ENCODE measurements around the gene BMPER. TPM values are rescaled to one million over a fixed set of nuclear protein-coding genes. Genes with fewer than 3 reads are reported as not detected.

BMPER gene
- total RNA-seq, 2 donors from 2014 or later = not detected

GRCh38 chr7:34025600-34025999 is 120.3 kb downstream of the BMPER start:
- Mint-ChIP-seq H3K9me3 (peaks cover 0 to 4% of the 10 kb centered on the region in 2 donors), H3K27ac (no peak overlapping the region), H3K36me3 (no peaks in the 10 kb centered on the region)
- ATAC-seq (no peak), DNase-seq (ENCODE audit: low spot score in 2 of 2) (no peak)

GRCh38 chr7:34026481-34027190 is 121.3 kb downstream of the BMPER start:
- H3K27ac Mint-ChIP-seq = no peak overlapping the region
- no peak for DNase-seq (ENCODE audit: low spot score in 2 of 2)
- peaks cover 0 to 4% of the 10 kb centered on the region in 2 donors for H3K9me3 Mint-ChIP-seq
- no peak for ATAC-seq
- H3K36me3 Mint-ChIP-seq = no peaks in the 10 kb centered on the region

GRCh38 chr7:34031156-34031555 is 125.8 kb downstream of the BMPER start:
- DNase-seq (ENCODE audit: low spot score in 2 of 2) (no peak), ATAC-seq (no peak)

GRCh38 chr7:34034728-34035127 is 129.4 kb downstream of the BMPER start:
- H3K9me3 Mint-ChIP-seq = peaks cover 0 to 4% of the 10 kb centered on the region in 2 donors
- no peaks in the 10 kb centered on the region for H3K36me3 Mint-ChIP-seq
- ATAC-seq (no peak), DNase-seq (ENCODE audit: low spot score in 2 of 2) (no peak)
- H3K27ac Mint-ChIP-seq = no peak overlapping the region

More at GRCh38 chr7:34031156-34031555, 125.8 kb downstream of the BMPER start:
- no peaks in the 10 kb centered on the region for H3K36me3 Mint-ChIP-seq
- peaks cover 0 to 4% of the 10 kb centered on the region in 2 donors for H3K9me3 Mint-ChIP-seq
- no peak overlapping the region for H3K27ac Mint-ChIP-seq

- ATAC-seq = no peak
- DNase-seq (ENCODE audit: low spot score in 2 of 2) = no peak
These were observed 130.9 kb downstream of the BMPER start for GRCh38 chr7:34036051-34036920.

GRCh38 chr7:34036972-34037792 is 131.8 kb downstream of the BMPER start:
- ATAC-seq = no peak
- Mint-ChIP-seq H3K9me3 (peaks cover 0 to 4% of the 10 kb centered on the region in 2 donors), H3K27ac (no peak overlapping the region), H3K36me3 (no peaks in the 10 kb centered on the region)
- DNase-seq (ENCODE audit: low spot score in 2 of 2) = no peak

More at GRCh38 chr7:34036051-34036920, 130.9 kb downstream of the BMPER start:
- Mint-ChIP-seq H3K27ac (no peak overlapping the region), H3K36me3 (no peaks in the 10 kb centered on the region), H3K9me3 (peaks cover 0 to 4% of the 10 kb centered on the region in 2 donors)

GRCh38 chr7:34038816-34039470 is 133.6 kb downstream of the BMPER start:
- ATAC-seq (no peak), DNase-seq (ENCODE audit: low spot score in 2 of 2) (no peak)
- Mint-ChIP-seq H3K36me3 (no peaks in the 10 kb centered on the region), H3K27ac (no peak overlapping the region), H3K9me3 (peaks cover 0 to 4% of the 10 kb centered on the region in 2 donors)

GRCh38 chr7:34041707-34042106 is 136.4 kb downstream of the BMPER start:
- no peak for DNase-seq (ENCODE audit: low spot score in 2 of 2)
- Mint-ChIP-seq H3K36me3 (no peaks in the 10 kb centered on the region), H3K27ac (no peak overlapping the region), H3K9me3 (no peaks in the 10 kb centered on the region)
- no peak for ATAC-seq

GRCh38 chr7:34042406-34042805 is 137.1 kb downstream of the BMPER start:
- ATAC-seq (no peak), DNase-seq (ENCODE audit: low spot score in 2 of 2) (no peak)
- no peaks in the 10 kb centered on the region for H3K36me3 Mint-ChIP-seq
- H3K27ac Mint-ChIP-seq = no peak overlapping the region
- no peaks in the 10 kb centered on the region for H3K9me3 Mint-ChIP-seq

- Mint-ChIP-seq H3K9me3 (peaks cover 0 to 7% of the 10 kb centered on the region in 2 donors), H3K27ac (no peak overlapping the region), H3K36me3 (no peaks in the 10 kb centered on the region)
- ATAC-seq (no peak), DNase-seq (ENCODE audit: low spot score in 2 of 2) (no peak)
These were observed 138.3 kb downstream of the BMPER start for GRCh38 chr7:34043461-34044305.

GRCh38 chr7:34044306-34044643 is 138.9 kb downstream of the BMPER start:
- no peak for ATAC-seq
- H3K9me3 Mint-ChIP-seq = peaks cover 0 to 7% of the 10 kb centered on the region in 2 donors
- no peak for DNase-seq (ENCODE audit: low spot score in 2 of 2)
- no peaks in the 10 kb centered on the region for H3K36me3 Mint-ChIP-seq
- no peak overlapping the region for H3K27ac Mint-ChIP-seq

GRCh38 chr7:34044734-34045353 is 139.5 kb downstream of the BMPER start:
- ATAC-seq (no peak), DNase-seq (ENCODE audit: low spot score in 2 of 2) (no peak)
- H3K27ac Mint-ChIP-seq = no peak overlapping the region
- H3K9me3 Mint-ChIP-seq = peaks cover 0 to 7% of the 10 kb centered on the region in 2 donors
- no peaks in the 10 kb centered on the region for H3K36me3 Mint-ChIP-seq

- no peak overlapping the region for H3K27ac Mint-ChIP-seq
- H3K9me3 Mint-ChIP-seq = peaks cover 0 to 14% of the 10 kb centered on the region in 2 donors
- DNase-seq (ENCODE audit: low spot score in 2 of 2) (no peak), ATAC-seq (peak in 1 of 2 donors; percentile 82)
- no peaks in the 10 kb centered on the region for H3K36me3 Mint-ChIP-seq
These were observed 143.1 kb downstream of the BMPER start for GRCh38 chr7:34048445-34048844.

GRCh38 chr7:34054075-34054474 is 148.7 kb downstream of the BMPER start:
- Mint-ChIP-seq H3K36me3 (no peaks in the 10 kb centered on the region), H3K27ac (no peak overlapping the region), H3K9me3 (peaks cover 0 to 9% of the 10 kb centered on the region in 2 donors)
- no peak for ATAC-seq
- DNase-seq (ENCODE audit: low spot score in 2 of 2) = no peak

GRCh38 chr7:34057136-34057535 is 151.8 kb downstream of the BMPER start:
- no peaks in the 10 kb centered on the region for H3K36me3 Mint-ChIP-seq
- ATAC-seq (no peak), DNase-seq (ENCODE audit: low spot score in 2 of 2) (no peak)
- peaks cover 0 to 7% of the 10 kb centered on the region in 2 donors for H3K9me3 Mint-ChIP-seq
- no peak overlapping the region for H3K27ac Mint-ChIP-seq
